OCI-LY3 (cell line): ENCODE measurements around the gene SLC16A5.

Experiments
- H2AFZ ChIP-seq: fragments of 200-600, 300-600 bp; shearing (Covaris generic); 2 replicates; pipeline ENCODE4 v1.6.0; 2014; ENCODE audit warnings: antibody characterized with exemption, low read depth, low read length
- H3K27ac ChIP-seq: fragments of 200-600, 300-600 bp; sonication (generic); 2 replicates; pipeline ENCODE4 v1.5.1; 2014; ENCODE audit warnings: mild to moderate bottlenecking, low read length, moderate library complexity, mixed read lengths
- H3K27me3 ChIP-seq: fragments of 200-600, 300-600 bp; sonication (generic); 2 replicates; pipeline ENCODE4 v1.6.1; 2014; ENCODE audit warnings: low read depth, low read length, mixed read lengths
- H3K36me3 ChIP-seq: fragments of 200-600, 300-600 bp; sonication (generic); replicated peaks from 2 replicates; pipeline ENCODE3; 2014; ENCODE audit warnings: low read depth, low read length, mixed read lengths
- H3K4me1 ChIP-seq: fragments of 300-600, 200-600 bp; sonication (generic); 2 replicates; pipeline ENCODE4 v1.6.1; 2014; ENCODE audit warnings: low read length, mixed read lengths
- H3K4me2 ChIP-seq: fragments of 200-600, 300-600 bp; sonication (generic); 2 replicates; pipeline ENCODE4 v1.6.1; 2014; ENCODE audit warnings: low read length, mixed read lengths
- H3K4me3 ChIP-seq: fragments of 300-600, 200-600 bp; sonication (generic); 2 replicates; pipeline ENCODE4 v1.5.1; 2014; ENCODE audit warnings: antibody characterized with exemption, mild to moderate bottlenecking, low read length, moderate library complexity
- H3K79me2 ChIP-seq: fragments of 300-600, 200-600 bp; shearing (Covaris generic); 2 replicates; pipeline ENCODE4 v1.6.1; 2014; ENCODE audit warnings: mild to moderate bottlenecking, low read length, mixed read lengths
- H3K9ac ChIP-seq: fragments of 300-600, 200-600 bp; shearing (Covaris generic); 2 replicates; pipeline ENCODE4 v1.6.0; 2014; ENCODE audit warnings: mild to moderate bottlenecking, low read length, moderate library complexity
- H3K9me3 ChIP-seq: fragments of 200-600, 300-600 bp; shearing (Covaris generic); 2 replicates; pipeline ENCODE4 v1.6.1; 2014; ENCODE audit warnings: low read length, mixed read lengths; ENCODE audit not compliant: insufficient read depth
- H4K20me1 ChIP-seq: fragments of 200-600, 300-600 bp; sonication (generic); 2 replicates; pipeline ENCODE4 v1.6.1; 2016; ENCODE audit warnings: low read length, mixed read lengths; ENCODE audit not compliant: insufficient read depth
- EZH2phosphoT487 ChIP-seq: fragments of 200-600 bp; shearing (Covaris generic); IDR thresholded peaks from 2 replicates; pipeline ENCODE4 v1.6.1; 2018; ENCODE audit warnings: antibody characterized with exemption, mixed run types, low read depth
- TF ChIP-seq, protein P1 (sequence below): fragments of 200-600, 300-600 bp; sonication (generic); IDR thresholded peaks from 2 replicates; pipeline ENCODE4 v1.5.1; 2014; ENCODE audit warnings: antibody characterized with exemption, low read length, low read depth

SLC16A5 gene

GRCh38 chr17:75063201-75063600 lies 24.6 kb upstream of the SLC16A5 start:
- Histone ChIP-seq H3K4me3 (no peak overlapping the region), H4K20me1 (no peaks in the 10 kb centered on the region), H2AFZ (no peak overlapping the region), H3K9ac (no peak overlapping the region), H3K9me3 (no peaks in the 10 kb centered on the region), H3K4me2 (no peak overlapping the region), H3K4me1 (no peaks in the 10 kb centered on the region), H3K36me3 (peaks cover 10% of the 10 kb centered on the region), H3K27ac (no peak overlapping the region), H3K27me3 (no peaks in the 10 kb centered on the region), H3K79me2 (no peaks in the 10 kb centered on the region)
- no peak for TF ChIP-seq EZH2phosphoT487
- TF ChIP-seq, protein P1, sequence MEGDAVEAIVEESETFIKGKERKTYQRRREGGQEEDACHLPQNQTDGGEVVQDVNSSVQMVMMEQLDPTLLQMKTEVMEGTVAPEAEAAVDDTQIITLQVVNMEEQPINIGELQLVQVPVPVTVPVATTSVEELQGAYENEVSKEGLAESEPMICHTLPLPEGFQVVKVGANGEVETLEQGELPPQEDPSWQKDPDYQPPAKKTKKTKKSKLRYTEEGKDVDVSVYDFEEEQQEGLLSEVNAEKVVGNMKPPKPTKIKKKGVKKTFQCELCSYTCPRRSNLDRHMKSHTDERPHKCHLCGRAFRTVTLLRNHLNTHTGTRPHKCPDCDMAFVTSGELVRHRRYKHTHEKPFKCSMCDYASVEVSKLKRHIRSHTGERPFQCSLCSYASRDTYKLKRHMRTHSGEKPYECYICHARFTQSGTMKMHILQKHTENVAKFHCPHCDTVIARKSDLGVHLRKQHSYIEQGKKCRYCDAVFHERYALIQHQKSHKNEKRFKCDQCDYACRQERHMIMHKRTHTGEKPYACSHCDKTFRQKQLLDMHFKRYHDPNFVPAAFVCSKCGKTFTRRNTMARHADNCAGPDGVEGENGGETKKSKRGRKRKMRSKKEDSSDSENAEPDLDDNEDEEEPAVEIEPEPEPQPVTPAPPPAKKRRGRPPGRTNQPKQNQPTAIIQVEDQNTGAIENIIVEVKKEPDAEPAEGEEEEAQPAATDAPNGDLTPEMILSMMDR, result no peak

DNA sequence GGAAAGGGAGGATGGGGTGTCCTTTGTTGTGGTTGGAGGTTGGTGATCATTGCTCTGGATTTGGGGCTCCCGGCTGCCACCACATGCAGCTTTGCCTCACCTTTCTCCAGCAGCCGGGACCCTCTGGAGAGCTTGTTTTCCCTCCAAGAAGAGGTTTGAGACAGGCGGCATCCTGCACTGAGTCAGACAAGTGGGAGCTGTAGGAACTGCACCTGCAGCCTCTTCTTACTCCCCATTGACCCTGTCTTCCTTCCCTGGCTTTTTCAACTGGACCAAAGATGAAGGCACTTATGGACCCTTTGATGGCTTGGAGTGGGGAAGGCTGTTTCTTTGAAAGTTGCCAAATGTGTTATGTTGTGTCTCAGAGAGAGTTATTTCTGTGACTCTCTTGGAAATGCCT lies 24.1 kb upstream of the SLC16A5 start:
- Histone ChIP-seq H2AFZ (no peak overlapping the region), H3K9ac (no peak overlapping the region), H3K79me2 (no peaks in the 10 kb centered on the region), H3K4me2 (no peak overlapping the region), H3K27ac (no peak overlapping the region), H3K27me3 (no peaks in the 10 kb centered on the region), H3K36me3 (peaks cover 10% of the 10 kb centered on the region), H3K4me1 (no peaks in the 10 kb centered on the region), H3K4me3 (no peak overlapping the region), H3K9me3 (no peaks in the 10 kb centered on the region), H4K20me1 (no peaks in the 10 kb centered on the region)
- TF ChIP-seq, protein P1, result no peak
- no peak for TF ChIP-seq EZH2phosphoT487

- Histone ChIP-seq H3K9me3 (no peaks in the 10 kb centered on the region), H3K9ac (no peak overlapping the region), H3K27me3 (no peaks in the 10 kb centered on the region), H3K4me1 (no peaks in the 10 kb centered on the region), H3K27ac (no peak overlapping the region), H3K4me2 (no peak overlapping the region), H3K4me3 (no peak overlapping the region), H2AFZ (no peak overlapping the region), H3K79me2 (no peaks in the 10 kb centered on the region), H3K36me3 (peaks cover 10% of the 10 kb centered on the region), H4K20me1 (no peaks in the 10 kb centered on the region)
- TF ChIP-seq, protein P1, result no peak
- TF ChIP-seq EZH2phosphoT487, result no peak
Observed at GRCh38 chr17:75064040-75064439, 23.7 kb upstream of the SLC16A5 start.

GRCh38 chr17:75064460-75064859 lies 23.3 kb upstream of the SLC16A5 start:
- H3K4me3 ChIP-seq, result no peak overlapping the region
- H3K9me3 ChIP-seq, result no peaks in the 10 kb centered on the region
- no peaks in the 10 kb centered on the region for H4K20me1 ChIP-seq
- no peak overlapping the region for H3K27ac ChIP-seq
- H3K36me3 ChIP-seq, result peaks cover 8% of the 10 kb centered on the region
- no peaks in the 10 kb centered on the region for H3K79me2 ChIP-seq
- TF ChIP-seq EZH2phosphoT487, result no peak
- TF ChIP-seq, protein P1, result no peak
- no peaks in the 10 kb centered on the region for H3K4me1 ChIP-seq
- no peak overlapping the region for H3K4me2 ChIP-seq
- H3K9ac ChIP-seq, result no peak overlapping the region
- no peak overlapping the region for H2AFZ ChIP-seq
- no peaks in the 10 kb centered on the region for H3K27me3 ChIP-seq
